AG09309 (cell line): ENCODE data around the gene SMG6.

Experiments
- DNase-seq: peaks from one replicate; pipeline ENCODE4 v3.0.0-alpha.2; 2010; ENCODE audit warnings: low read depth
- H3K4me3 ChIP-seq: 2 replicates; pipeline ENCODE4 v1.5.1; 2011; ENCODE audit warnings: mild to moderate bottlenecking, low read depth, low read length, moderate library complexity; ENCODE audit not compliant: control insufficient read depth
- TF ChIP-seq, protein P1 (sequence below): IDR thresholded peaks from 2 replicates; pipeline ENCODE4 v1.5.1; 2011; ENCODE audit warnings: mild to moderate bottlenecking, low read depth, low read length, inconsistent platforms; ENCODE audit not compliant: insufficient read depth, control insufficient read depth; ENCODE audit errors: missing control alignments

The SMG6 gene

DNA sequence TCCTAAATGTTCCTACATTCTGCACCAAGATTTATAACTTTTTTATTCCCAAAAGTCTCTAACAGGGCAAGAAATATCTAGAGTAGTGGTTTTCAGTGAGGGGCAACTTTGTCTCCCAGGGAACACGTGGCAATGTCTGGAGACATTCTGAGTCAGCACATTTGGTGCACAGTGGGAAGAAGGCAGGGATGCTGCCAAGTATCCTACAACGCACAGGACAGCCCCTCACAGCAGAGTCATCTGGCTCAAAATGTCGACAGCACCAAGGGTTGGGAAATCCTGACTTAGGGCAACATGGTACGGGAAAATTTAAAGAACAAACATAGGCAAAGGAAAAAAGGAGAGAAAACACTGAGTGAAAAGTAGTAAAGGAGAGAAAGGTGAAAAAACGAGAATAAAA is 61.8 kb downstream of the SMG6 start:
- TF ChIP-seq, protein P1, sequence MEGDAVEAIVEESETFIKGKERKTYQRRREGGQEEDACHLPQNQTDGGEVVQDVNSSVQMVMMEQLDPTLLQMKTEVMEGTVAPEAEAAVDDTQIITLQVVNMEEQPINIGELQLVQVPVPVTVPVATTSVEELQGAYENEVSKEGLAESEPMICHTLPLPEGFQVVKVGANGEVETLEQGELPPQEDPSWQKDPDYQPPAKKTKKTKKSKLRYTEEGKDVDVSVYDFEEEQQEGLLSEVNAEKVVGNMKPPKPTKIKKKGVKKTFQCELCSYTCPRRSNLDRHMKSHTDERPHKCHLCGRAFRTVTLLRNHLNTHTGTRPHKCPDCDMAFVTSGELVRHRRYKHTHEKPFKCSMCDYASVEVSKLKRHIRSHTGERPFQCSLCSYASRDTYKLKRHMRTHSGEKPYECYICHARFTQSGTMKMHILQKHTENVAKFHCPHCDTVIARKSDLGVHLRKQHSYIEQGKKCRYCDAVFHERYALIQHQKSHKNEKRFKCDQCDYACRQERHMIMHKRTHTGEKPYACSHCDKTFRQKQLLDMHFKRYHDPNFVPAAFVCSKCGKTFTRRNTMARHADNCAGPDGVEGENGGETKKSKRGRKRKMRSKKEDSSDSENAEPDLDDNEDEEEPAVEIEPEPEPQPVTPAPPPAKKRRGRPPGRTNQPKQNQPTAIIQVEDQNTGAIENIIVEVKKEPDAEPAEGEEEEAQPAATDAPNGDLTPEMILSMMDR = no peak
- DNase-seq = no peak
- H3K4me3 ChIP-seq = no peak overlapping the region

DNA sequence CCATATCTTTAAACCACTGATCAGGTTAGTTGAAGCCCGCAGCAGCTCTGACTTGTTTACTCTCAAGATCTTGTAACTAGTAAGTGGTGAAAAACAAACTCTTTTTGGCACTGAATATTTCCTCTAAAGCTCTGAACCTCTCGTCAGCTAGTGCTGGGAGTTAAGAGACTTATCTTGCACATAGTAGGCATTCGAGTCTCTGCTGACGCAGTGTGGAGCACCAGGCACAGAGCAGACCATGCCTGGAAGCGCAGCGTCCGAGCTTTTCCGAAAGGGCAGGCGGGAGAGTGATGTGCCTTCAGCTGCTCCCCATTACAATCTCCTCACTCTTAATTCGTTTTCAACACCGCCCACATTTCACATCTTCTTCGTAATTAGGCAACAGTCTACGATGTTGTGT is 63.0 kb downstream of the SMG6 start:
- H3K4me3 ChIP-seq = no peak overlapping the region
- no peak for DNase-seq
- TF ChIP-seq, protein P1 = no peak

DNA sequence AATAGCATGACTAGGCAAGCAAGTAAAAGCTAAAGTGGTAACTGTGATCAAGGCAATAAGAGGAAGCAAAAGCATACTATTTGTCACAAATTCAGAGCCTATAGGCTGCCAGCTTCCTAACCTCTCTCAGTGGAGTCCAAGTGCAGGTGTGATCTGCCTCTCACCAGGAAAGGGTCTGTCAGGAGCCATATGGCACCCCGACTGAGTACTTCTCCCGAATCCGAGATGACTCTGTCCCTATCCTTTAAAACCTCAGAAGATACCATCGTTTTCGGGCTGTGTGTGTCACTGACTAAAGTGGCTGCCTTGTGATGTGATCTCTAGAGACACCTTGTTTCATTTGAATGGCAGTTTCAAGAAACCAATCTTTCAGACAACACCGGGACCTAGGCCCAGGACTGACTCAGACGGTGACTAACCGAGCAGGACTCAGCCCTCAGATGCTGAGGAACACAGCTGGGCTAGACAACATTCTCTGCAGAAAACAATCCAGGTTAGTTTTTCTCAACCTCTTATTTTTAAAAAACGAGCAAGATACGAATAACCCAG is 63.6 kb downstream of the SMG6 start:
- TF ChIP-seq, protein P1 = no peak
- peak; percentile 53 for DNase-seq
- no peak overlapping the region for H3K4me3 ChIP-seq

DNA sequence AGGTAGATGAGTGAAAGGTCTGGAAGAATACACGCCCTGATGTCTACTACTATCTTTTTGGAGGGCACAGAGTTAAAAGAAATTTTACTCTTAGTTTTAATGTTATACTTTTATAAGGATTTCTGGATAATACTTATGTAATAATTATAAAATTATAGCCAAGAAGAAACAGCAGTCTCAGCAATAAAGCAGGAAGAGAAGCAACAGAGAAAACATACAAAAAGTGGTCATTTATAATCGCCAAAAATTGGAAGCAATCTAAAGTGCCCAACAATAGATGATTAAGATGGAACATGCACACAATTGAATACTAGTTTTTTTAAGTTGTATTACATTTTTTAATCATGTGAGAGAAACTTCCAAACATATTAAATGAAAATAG is 64.4 kb downstream of the SMG6 start:
- no peak overlapping the region for H3K4me3 ChIP-seq
- DNase-seq = no peak
- TF ChIP-seq, protein P1 = no peak

DNA sequence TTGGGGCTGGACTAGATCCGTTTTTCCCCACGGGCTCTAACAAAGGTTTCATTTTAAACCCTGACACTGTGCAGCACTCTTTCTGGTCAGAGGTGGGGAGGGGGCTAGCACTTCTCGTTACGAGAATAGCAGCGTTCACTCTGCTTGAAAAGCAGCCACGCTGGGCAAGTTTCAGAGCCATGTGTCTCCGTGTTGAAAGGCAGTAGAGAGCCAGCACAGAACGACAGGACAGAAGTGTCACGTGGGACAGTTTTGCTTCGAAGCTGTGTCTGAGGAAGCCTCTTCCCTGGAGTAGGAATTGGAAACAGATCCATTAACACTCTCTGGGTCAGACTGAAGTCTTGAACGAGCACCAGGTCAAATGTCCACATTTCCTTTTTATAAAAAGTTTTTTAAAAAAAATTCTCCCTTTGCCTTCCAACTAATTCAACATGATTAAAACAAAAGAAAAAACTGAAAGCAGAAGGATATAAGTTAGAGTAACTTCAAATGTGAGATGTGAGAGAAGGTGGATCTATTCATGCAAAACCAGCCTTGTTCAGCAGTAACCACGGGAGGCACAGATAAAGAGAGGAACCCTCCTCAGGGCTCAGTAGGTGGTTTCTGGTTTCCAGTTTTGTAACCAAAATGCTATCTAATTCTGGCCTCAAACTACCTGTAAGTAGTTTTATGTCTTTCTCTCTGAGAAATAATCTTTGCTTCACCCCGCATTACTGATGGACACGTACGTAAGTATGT is 65.0 kb downstream of the SMG6 start:
- no peak overlapping the region for H3K4me3 ChIP-seq
- TF ChIP-seq, protein P1 = no peak
- DNase-seq = no peak

DNA sequence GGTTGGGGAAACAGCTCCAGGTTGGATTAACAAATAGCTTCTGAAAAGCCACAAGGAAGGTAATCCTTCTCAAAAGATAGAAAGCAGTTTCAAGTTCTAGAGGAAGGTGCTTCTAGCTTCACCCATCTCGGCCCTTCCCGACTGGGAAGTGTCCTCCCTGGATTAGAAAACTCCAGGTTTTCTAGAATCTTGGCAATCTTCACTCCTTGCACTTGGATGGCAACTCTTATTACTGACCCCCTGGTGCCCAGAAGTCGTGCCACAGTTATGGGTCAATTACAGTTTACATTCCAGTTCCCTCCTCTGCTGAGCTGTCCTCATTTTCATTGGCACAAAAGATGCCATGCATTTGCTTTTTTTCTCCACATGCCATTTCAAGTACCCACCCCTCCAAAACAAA is 65.6 kb downstream of the SMG6 start:
- H3K4me3 ChIP-seq = no peak overlapping the region
- TF ChIP-seq, protein P1 = no peak
- no peak for DNase-seq
